GM23338 (cell line): ENCODE measurements around the gene FMN1. TPM values are rescaled to one million over a fixed set of nuclear protein-coding genes. Genes with fewer than 3 reads are reported as not detected.

Source experiments
- ATAC-seq: fragments of 200-7000 bp; cut with Tn5 transposase; 3 replicates; pipeline ENCODE4 v1.9.1; 2020
- DNase-seq: peaks from one replicate; pipeline ENCODE4 v3.0.0-alpha.2; 2015; ENCODE audit warnings: low spot score
- H2AFZ ChIP-seq: fragments of 200-600 bp; sonication (generic); 2 replicates; pipeline ENCODE4 v1.8.0; 2016; ENCODE audit warnings: antibody characterized with exemption, mild to moderate bottlenecking, moderate library complexity
- H3F3A ChIP-seq: fragments of 200-600 bp; sonication (generic); replicated peaks from 2 replicates; pipeline ENCODE4 v1.8.0; 2017; ENCODE audit warnings: antibody characterized with exemption, mixed run types, low read depth
- H3K27ac ChIP-seq: fragments of 200-600 bp; sonication (generic); 2 replicates; pipeline ENCODE4 v1.6.1; 2016; ENCODE audit warnings: low read depth
- H3K27me3 ChIP-seq: fragments of 200-600 bp; sonication (generic); 2 replicates; pipeline ENCODE4 v1.8.0; 2016; ENCODE audit warnings: mild to moderate bottlenecking, mixed run types, moderate library complexity; ENCODE audit not compliant: insufficient read depth
- H3K36me3 ChIP-seq: fragments of 200-600 bp; sonication (generic); 2 replicates; pipeline ENCODE4 v1.8.0; 2016; ENCODE audit warnings: mild to moderate bottlenecking; ENCODE audit not compliant: insufficient read depth
- H3K4me1 ChIP-seq: fragments of 200-600 bp; sonication (generic); 2 replicates; pipeline ENCODE4 v1.8.0; 2016; ENCODE audit warnings: mild to moderate bottlenecking, moderate library complexity; ENCODE audit not compliant: insufficient read depth
- H3K4me2 ChIP-seq: fragments of 200-600 bp; sonication (generic); 2 replicates; pipeline ENCODE4 v1.7.1; 2017; ENCODE audit warnings: mixed run types
- H3K4me3 ChIP-seq: fragments of 200-600 bp; sonication (generic); 2 replicates; pipeline ENCODE4 v1.6.1; 2016; ENCODE audit warnings: mixed run types
- H3K79me2 ChIP-seq: fragments of 200-600 bp; sonication (generic); replicated peaks from 2 replicates; pipeline ENCODE4 v1.8.0; 2017; ENCODE audit warnings: mild to moderate bottlenecking; ENCODE audit not compliant: insufficient read depth
- H3K9me2 ChIP-seq: fragments of 200-600 bp; sonication (generic); 2 replicates; pipeline ENCODE4 v1.8.0; 2017; ENCODE audit not compliant: insufficient read depth
- H4K20me1 ChIP-seq: fragments of 200-600 bp; sonication (generic); replicated peaks from 2 replicates; pipeline ENCODE4 v1.8.0; 2017; ENCODE audit warnings: mild to moderate bottlenecking; ENCODE audit not compliant: insufficient read depth
- H3K27ac Mint-ChIP-seq: 2 replicates; pipeline ENCODE4 v1.8.0; 2020; ENCODE audit warnings: inconsistent platforms, mild to moderate bottlenecking, moderate library complexity, mixed read lengths
- H3K27me3 Mint-ChIP-seq: 3 replicates; pipeline ENCODE4 v1.8.0; 2022; ENCODE audit warnings: low read depth, mild to moderate bottlenecking, moderate library complexity, mixed read lengths, inconsistent platforms; ENCODE audit not compliant: insufficient read depth, poor library complexity
- H3K36me3 Mint-ChIP-seq: 3 replicates; pipeline ENCODE4 v1.8.0; 2021; ENCODE audit warnings: low read depth, mild to moderate bottlenecking, inconsistent platforms, moderate library complexity, mixed read lengths
- H3K4me1 Mint-ChIP-seq: 3 replicates; pipeline ENCODE4 v1.8.0; 2020; ENCODE audit warnings: mild to moderate bottlenecking, inconsistent platforms, mixed read lengths
- H3K4me3 Mint-ChIP-seq: 3 replicates; pipeline ENCODE4 v1.8.0; 2021; ENCODE audit warnings: moderate library complexity, mild to moderate bottlenecking, inconsistent platforms, mixed read lengths
- H3K9me3 Mint-ChIP-seq: 3 replicates; pipeline ENCODE4 v1.8.0; 2020; ENCODE audit warnings: moderate library complexity, mild to moderate bottlenecking, inconsistent platforms, mixed read lengths
- EZH2 ChIP-seq: fragments of 200-600 bp; sonication (generic); IDR thresholded peaks from one replicate; pipeline ENCODE4 v1.8.0; 2017; ENCODE audit warnings: antibody characterized with exemption, mild to moderate bottlenecking, low read depth; ENCODE audit not compliant: unreplicated experiment
- EZH2phosphoT487 ChIP-seq: fragments of 200-600 bp; sonication (generic); IDR thresholded peaks from one replicate; pipeline ENCODE4 v1.8.1; 2018; ENCODE audit warnings: antibody characterized with exemption; ENCODE audit not compliant: unreplicated experiment
- NANOG ChIP-seq: IDR thresholded peaks from 2 replicates; pipeline ENCODE4 v1.6.1; 2016; ENCODE audit warnings: antibody characterized with exemption, borderline replicate concordance
- POLR2AphosphoS5 ChIP-seq: IDR thresholded peaks from 2 replicates; pipeline ENCODE4 v1.6.1; 2016; ENCODE audit warnings: antibody characterized with exemption, low read depth
- STAT1 ChIP-seq: IDR thresholded peaks from one replicate; pipeline ENCODE4 v1.6.1; 2016; ENCODE audit warnings: antibody characterized with exemption; ENCODE audit not compliant: unreplicated experiment
- ZNF114 ChIP-seq: fragments of 250-450 bp; sonication (Bioruptor Pico); IDR thresholded peaks from 2 replicates; pipeline ENCODE4 v1.5.0; 2020; ENCODE audit warnings: mild to moderate bottlenecking, moderate library complexity
- ZNF331 ChIP-seq: fragments of 250-450 bp; sonication (Bioruptor Pico); IDR thresholded peaks from 2 replicates; pipeline ENCODE4 v1.5.0; 2020; ENCODE audit warnings: low read depth, mild to moderate bottlenecking, moderate library complexity
- polyA plus RNA-seq: library from polyadenylated mRNA; unstranded; fragments of >200 nt; fragmentation: Nextera tagmentation; extraction: Ambion mirVana; gene quantifications from 2 replicates; pipeline ENCODE4 v1.2.1, GENCODE V29; 2016
- total RNA-seq: library from RNA; depleted of rRNA; stranded (reverse); fragments of >200 nt; shearing (Covaris generic); gene quantifications from 2 replicates; pipeline ENCODE4 v1.2.3, GENCODE V29; 2014
- TF ChIP-seq, protein P1 (sequence below): IDR thresholded peaks from one replicate; pipeline ENCODE4 v1.6.1; 2018; ENCODE audit warnings: antibody characterized with exemption; ENCODE audit not compliant: unreplicated experiment

Gene FMN1
- total and polyA plus RNA-seq, 2 experiments from 2014 or later = 1.2 to 1.6 TPM

DNA sequence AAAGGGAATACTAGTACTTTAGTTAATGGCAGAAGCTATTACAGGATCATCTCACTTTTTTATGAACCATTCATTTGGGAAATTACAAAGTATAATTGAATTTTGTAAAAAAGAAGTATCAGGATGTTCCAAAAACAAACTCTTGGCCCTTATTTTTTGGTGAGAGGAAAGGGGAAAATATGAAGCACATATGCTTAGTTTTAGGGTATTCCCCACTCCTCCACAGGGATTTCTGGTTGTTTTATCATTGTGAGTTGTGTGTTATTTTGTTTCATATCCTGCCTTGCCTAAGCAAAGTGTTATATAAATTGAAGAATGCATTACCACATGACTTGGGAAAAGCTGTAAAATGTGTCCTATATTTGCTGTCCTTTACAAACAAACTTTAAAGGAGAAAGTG lies 227.0 kb downstream of the FMN1 start:
- Histone ChIP-seq H3K4me1 (peaks cover 8% of the 10 kb centered on the region; the same call in 1 of the 2 replicates), H3K27ac (no peak overlapping the region), H2AFZ (no peak overlapping the region), H3F3A (no peaks in the 10 kb centered on the region), H3K4me2 (no peak overlapping the region), H3K4me3 (no peak overlapping the region), H3K36me3 (no peaks in the 10 kb centered on the region), H4K20me1 (no peaks in the 10 kb centered on the region), H3K79me2 (no peaks in the 10 kb centered on the region), H3K9me2 (peaks cover 4% of the 10 kb centered on the region; the same call in 1 of the 2 replicates), H3K27me3 (no peaks in the 10 kb centered on the region)
- no peaks in the 10 kb centered on the region for H3K9me3 Mint-ChIP-seq
- no peak overlapping the region for H3K4me3 Mint-ChIP-seq
- no peaks in the 10 kb centered on the region for H3K27me3 Mint-ChIP-seq
- peaks cover 10% of the 10 kb centered on the region; the same call in 2 of the 3 replicates for H3K4me1 Mint-ChIP-seq
- ATAC-seq (no peak), DNase-seq (no peak)
- no peaks in the 10 kb centered on the region for H3K36me3 Mint-ChIP-seq
- no peak overlapping the region for H3K27ac Mint-ChIP-seq
- TF ChIP-seq POLR2AphosphoS5 (no peak), EZH2 (no peak), STAT1 (no peak), ZNF331 (CRISPR knock-in tag) (no peak), NANOG (no peak)
- TF ChIP-seq, protein P1, sequence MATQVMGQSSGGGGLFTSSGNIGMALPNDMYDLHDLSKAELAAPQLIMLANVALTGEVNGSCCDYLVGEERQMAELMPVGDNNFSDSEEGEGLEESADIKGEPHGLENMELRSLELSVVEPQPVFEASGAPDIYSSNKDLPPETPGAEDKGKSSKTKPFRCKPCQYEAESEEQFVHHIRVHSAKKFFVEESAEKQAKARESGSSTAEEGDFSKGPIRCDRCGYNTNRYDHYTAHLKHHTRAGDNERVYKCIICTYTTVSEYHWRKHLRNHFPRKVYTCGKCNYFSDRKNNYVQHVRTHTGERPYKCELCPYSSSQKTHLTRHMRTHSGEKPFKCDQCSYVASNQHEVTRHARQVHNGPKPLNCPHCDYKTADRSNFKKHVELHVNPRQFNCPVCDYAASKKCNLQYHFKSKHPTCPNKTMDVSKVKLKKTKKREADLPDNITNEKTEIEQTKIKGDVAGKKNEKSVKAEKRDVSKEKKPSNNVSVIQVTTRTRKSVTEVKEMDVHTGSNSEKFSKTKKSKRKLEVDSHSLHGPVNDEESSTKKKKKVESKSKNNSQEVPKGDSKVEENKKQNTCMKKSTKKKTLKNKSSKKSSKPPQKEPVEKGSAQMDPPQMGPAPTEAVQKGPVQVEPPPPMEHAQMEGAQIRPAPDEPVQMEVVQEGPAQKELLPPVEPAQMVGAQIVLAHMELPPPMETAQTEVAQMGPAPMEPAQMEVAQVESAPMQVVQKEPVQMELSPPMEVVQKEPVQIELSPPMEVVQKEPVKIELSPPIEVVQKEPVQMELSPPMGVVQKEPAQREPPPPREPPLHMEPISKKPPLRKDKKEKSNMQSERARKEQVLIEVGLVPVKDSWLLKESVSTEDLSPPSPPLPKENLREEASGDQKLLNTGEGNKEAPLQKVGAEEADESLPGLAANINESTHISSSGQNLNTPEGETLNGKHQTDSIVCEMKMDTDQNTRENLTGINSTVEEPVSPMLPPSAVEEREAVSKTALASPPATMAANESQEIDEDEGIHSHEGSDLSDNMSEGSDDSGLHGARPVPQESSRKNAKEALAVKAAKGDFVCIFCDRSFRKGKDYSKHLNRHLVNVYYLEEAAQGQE = no peak

DNA sequence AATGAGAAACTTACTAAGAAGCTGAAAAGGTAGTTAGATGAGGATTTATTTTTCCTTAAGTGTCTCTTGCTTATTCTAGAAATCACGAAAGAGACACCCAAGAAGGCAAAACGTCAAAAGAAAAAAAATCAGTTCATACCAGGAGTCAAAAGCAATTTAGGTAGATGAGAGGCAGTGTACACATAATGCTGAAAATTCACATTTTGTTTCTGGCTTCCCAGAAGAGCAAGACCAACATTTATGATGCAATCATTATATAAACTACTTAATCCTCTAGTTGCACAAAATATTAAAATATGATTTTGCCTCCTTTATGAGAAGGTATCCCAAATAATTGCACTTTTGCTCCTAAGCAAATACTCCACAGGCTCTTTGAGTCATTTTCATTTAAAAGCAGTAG lies 228.0 kb downstream of the FMN1 start:
- Histone ChIP-seq H3F3A (no peaks in the 10 kb centered on the region), H3K4me3 (no peak overlapping the region), H3K4me1 (peaks cover 8% of the 10 kb centered on the region; the same call in 1 of the 2 replicates), H3K9me2 (peaks cover 4% of the 10 kb centered on the region; the same call in 1 of the 2 replicates), H4K20me1 (no peaks in the 10 kb centered on the region), H2AFZ (no peak overlapping the region), H3K79me2 (no peaks in the 10 kb centered on the region), H3K36me3 (no peaks in the 10 kb centered on the region), H3K4me2 (no peak overlapping the region), H3K27me3 (no peaks in the 10 kb centered on the region), H3K27ac (no peak overlapping the region)
- DNase-seq (no peak), ATAC-seq (no peak)
- Mint-ChIP-seq H3K27me3 (no peaks in the 10 kb centered on the region), H3K4me1 (peaks cover 10% of the 10 kb centered on the region; the same call in 2 of the 3 replicates), H3K4me3 (no peak overlapping the region), H3K9me3 (peaks cover 2% of the 10 kb centered on the region; the same call in 1 of the 3 replicates), H3K27ac (no peak overlapping the region), H3K36me3 (no peaks in the 10 kb centered on the region)
- no peak for TF ChIP-seq EZH2phosphoT487
- no peak for TF ChIP-seq ZNF114 (CRISPR knock-in tag)
- TF ChIP-seq ZNF331 (CRISPR knock-in tag) = no peak
- TF ChIP-seq, protein P1 = no peak
- TF ChIP-seq EZH2 = no peak
